PC-9 (cell line): Measurements from ENCODE around the gene IGFL4.

Experiments
- CTCF ChIP-seq: fragments of 200-600 bp; sonication (generic); conservative IDR thresholded peaks from 2 replicates; pipeline ENCODE4 v1.6.1; 2017; ENCODE audit warnings: mixed run types, antibody characterized with exemption, mild to moderate bottlenecking, moderate library complexity
- EZH2 ChIP-seq: fragments of 200-600 bp; sonication (generic); IDR thresholded peaks from 2 replicates; pipeline ENCODE4 v1.8.0; 2017; ENCODE audit warnings: antibody characterized with exemption, low read depth

- no peak for TF ChIP-seq CTCF
- TF ChIP-seq EZH2 = no peak
Observed at GRCh38 chr19:46006411-46006810, 34.4 kb downstream of the IGFL4 start.
